ENCODE data around the gene TUFT1. TPM values are rescaled to one million over a fixed set of nuclear protein-coding genes. Genes with fewer than 3 reads are reported as not detected.

The TUFT1 gene
- total RNA-seq, 1 donor, result 16.3 TPM

DNA sequence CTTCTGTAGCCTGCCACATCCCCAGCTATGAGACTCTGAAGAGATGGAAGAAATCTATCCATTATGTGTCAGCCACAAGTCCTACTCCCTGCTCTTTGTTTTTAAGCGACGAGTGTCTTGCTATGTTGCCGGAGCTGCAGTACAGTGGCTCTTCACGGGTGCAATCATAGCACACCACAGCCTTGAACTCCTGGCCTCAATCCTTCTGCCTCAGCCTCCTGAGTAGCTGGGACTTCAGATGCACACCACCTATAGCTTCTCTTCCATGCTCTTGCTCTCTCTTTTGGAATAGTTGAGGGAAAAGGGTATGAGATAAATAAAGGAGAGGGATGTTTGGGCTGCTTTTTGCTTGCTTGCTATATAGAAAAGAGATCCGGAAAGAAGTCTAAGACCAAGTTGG lies 1.6 kb downstream of the TUFT1 start:
- H3K79me2 ChIP-seq (ENCODE audit: insufficient read depth, low read length), result peaks cover 30% of the 10 kb centered on the region
- peaks cover 56% of the 10 kb centered on the region for H3K4me1 ChIP-seq (ENCODE audit: insufficient read depth, low read length)

DNA sequence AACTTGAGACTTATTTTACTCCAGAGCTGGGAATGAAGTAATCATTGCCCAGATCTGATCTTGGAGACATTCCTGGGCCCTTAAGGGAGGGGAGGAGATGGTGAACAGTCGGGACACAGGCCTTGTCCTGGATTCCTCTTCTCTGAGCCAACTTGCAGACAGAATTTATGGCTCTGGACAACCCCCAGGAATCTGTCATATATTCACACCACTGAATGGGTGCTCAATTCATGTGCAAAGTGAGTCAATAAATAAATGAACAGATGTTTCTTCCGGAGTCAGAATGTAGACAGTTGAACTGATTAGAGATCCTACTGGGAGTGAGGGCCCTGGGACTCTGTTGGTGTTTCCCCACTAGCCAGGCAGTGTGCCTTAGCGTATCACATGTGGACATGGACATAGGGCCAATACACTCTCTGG lies 2.6 kb downstream of the TUFT1 start:
- Histone ChIP-seq H3K79me2 (ENCODE audit: insufficient read depth, low read length) (peaks cover 33% of the 10 kb centered on the region), H3K9me3 (ENCODE audit: low read depth, low read length) (no peaks in the 10 kb centered on the region), H3K4me1 (ENCODE audit: insufficient read depth, low read length) (peaks cover 56% of the 10 kb centered on the region), H3K36me3 (ENCODE audit: insufficient read depth, low read length) (no peaks in the 10 kb centered on the region), H3K4me2 (ENCODE audit: insufficient read depth, low read length) (peak overlapping the region; percentile 87), H3K27me3 (ENCODE audit: insufficient read depth, low read length) (no peaks in the 10 kb centered on the region), H3K4me3 (ENCODE audit: insufficient read depth, low read length) (peak overlapping the region; percentile 15), H2AFZ (ENCODE audit: low read length) (no peak overlapping the region), H4K20me1 (ENCODE audit: insufficient read depth, low read length) (peaks cover 3% of the 10 kb centered on the region), H3K27ac (ENCODE audit: low read depth, low read length) (peak overlapping the region; percentile 60)
- TF ChIP-seq, protein P1, sequence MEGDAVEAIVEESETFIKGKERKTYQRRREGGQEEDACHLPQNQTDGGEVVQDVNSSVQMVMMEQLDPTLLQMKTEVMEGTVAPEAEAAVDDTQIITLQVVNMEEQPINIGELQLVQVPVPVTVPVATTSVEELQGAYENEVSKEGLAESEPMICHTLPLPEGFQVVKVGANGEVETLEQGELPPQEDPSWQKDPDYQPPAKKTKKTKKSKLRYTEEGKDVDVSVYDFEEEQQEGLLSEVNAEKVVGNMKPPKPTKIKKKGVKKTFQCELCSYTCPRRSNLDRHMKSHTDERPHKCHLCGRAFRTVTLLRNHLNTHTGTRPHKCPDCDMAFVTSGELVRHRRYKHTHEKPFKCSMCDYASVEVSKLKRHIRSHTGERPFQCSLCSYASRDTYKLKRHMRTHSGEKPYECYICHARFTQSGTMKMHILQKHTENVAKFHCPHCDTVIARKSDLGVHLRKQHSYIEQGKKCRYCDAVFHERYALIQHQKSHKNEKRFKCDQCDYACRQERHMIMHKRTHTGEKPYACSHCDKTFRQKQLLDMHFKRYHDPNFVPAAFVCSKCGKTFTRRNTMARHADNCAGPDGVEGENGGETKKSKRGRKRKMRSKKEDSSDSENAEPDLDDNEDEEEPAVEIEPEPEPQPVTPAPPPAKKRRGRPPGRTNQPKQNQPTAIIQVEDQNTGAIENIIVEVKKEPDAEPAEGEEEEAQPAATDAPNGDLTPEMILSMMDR (IDR thresholded peaks at IDR 0.05; ENCODE audit: extremely low read depth, low read depth, low read length), result no peak
- DNase-seq (ENCODE audit: insufficient read length, low spot score, missing footprints), result peak; percentile 86

More for the DNA sequence above, 1.6 kb downstream of the TUFT1 start:
- Histone ChIP-seq H3K27me3 (ENCODE audit: insufficient read depth, low read length) (no peaks in the 10 kb centered on the region), H3K27ac (ENCODE audit: low read depth, low read length) (peak overlapping the region; percentile 79), H3K9me3 (ENCODE audit: low read depth, low read length) (no peaks in the 10 kb centered on the region), H3K36me3 (ENCODE audit: insufficient read depth, low read length) (no peaks in the 10 kb centered on the region), H3K4me3 (ENCODE audit: insufficient read depth, low read length) (peak overlapping the region; percentile 86), H3K4me2 (ENCODE audit: insufficient read depth, low read length) (peak overlapping the region; percentile 87), H2AFZ (ENCODE audit: low read length) (no peak overlapping the region), H4K20me1 (ENCODE audit: insufficient read depth, low read length) (peaks cover 3% of the 10 kb centered on the region)
- TF ChIP-seq, protein P1 (IDR thresholded peaks at IDR 0.05; ENCODE audit: extremely low read depth, low read depth, low read length), result no peak
- DNase-seq (ENCODE audit: insufficient read length, low spot score, missing footprints), result no peak

DNA sequence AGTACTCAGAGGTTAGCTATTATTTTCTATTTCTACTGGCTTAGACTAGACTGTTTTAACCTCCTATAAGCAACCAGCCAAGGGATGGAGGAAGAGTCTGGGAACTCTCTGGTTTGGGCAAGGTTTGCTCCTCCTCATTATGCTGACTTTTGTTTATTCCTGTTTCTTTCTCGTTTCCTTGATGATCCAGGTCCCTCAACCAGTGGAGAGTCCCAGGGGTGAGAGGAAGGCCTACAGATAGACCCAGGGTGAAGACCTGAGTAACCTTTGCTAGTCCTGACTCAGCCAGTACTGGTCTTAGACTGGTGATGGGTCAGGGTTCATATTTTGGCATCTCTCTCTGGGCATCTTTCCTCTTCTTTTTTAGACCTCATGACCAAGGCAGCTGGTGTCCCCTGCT lies 5.4 kb downstream of the TUFT1 start:
- Histone ChIP-seq H3K4me1 (ENCODE audit: insufficient read depth, low read length) (peaks cover 62% of the 10 kb centered on the region), H3K27me3 (ENCODE audit: insufficient read depth, low read length) (no peaks in the 10 kb centered on the region), H3K79me2 (ENCODE audit: insufficient read depth, low read length) (peaks cover 44% of the 10 kb centered on the region), H3K27ac (ENCODE audit: low read depth, low read length) (peak overlapping the region; percentile 5), H3K9me3 (ENCODE audit: low read depth, low read length) (no peaks in the 10 kb centered on the region), H3K36me3 (ENCODE audit: insufficient read depth, low read length) (no peaks in the 10 kb centered on the region), H4K20me1 (ENCODE audit: insufficient read depth, low read length) (peaks cover 13% of the 10 kb centered on the region), H3K4me2 (ENCODE audit: insufficient read depth, low read length) (no peak overlapping the region), H2AFZ (ENCODE audit: low read length) (no peak overlapping the region), H3K4me3 (ENCODE audit: insufficient read depth, low read length) (no peak overlapping the region)
- no peak for DNase-seq (ENCODE audit: insufficient read length, low spot score, missing footprints)
- TF ChIP-seq, protein P1 (IDR thresholded peaks at IDR 0.05; ENCODE audit: extremely low read depth, low read depth, low read length), result no peak

DNA sequence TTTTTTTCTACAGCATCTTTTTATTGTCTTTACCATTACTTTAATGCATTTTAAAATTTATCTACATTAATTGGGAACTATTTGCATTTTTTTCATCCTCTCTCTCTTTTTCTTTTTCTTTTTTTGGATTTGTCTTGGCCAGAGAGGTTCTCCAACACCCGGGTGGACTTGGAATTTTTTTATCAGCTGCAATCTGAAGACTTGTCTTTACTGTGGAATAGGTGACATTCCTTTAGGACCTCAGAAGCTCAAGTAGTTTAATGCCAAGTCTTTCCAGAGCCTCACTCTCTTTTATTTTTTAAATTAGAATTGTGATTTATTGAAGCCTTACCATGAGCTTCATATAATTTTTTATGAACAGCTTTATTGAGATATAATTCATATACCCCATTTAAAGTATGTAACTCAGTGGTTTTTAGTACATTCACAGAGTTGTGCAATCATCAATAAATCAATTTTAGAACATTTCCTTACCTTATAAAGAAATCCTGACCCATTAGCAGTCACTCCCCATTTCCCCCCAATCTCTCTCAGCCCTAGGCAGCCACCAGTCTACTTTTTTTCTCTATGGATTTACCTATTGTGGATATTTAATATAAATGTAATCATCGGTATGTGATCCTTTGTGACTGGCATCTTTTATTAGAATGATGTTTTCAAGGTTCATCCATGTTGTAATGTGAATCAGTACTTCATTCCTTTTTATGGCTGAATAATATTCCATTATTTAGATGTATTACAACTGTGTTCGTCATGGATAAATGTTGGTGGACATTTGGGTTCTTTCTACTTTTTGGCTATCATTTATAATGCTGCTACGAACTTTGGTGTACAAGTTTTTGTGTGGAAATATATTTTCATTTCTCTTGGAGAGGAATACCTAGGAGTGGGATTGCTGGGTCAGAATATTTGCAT lies 6.2 kb downstream of the TUFT1 start:
- Histone ChIP-seq H3K4me1 (ENCODE audit: insufficient read depth, low read length) (peaks cover 59% of the 10 kb centered on the region), H2AFZ (ENCODE audit: low read length) (no peak overlapping the region), H3K27me3 (ENCODE audit: insufficient read depth, low read length) (no peaks in the 10 kb centered on the region), H4K20me1 (ENCODE audit: insufficient read depth, low read length) (peaks cover 15% of the 10 kb centered on the region), H3K79me2 (ENCODE audit: insufficient read depth, low read length) (peaks cover 43% of the 10 kb centered on the region), H3K27ac (ENCODE audit: low read depth, low read length) (peak overlapping the region; percentile 65), H3K4me2 (ENCODE audit: insufficient read depth, low read length) (peak overlapping the region; percentile 70), H3K4me3 (ENCODE audit: insufficient read depth, low read length) (no peak overlapping the region), H3K36me3 (ENCODE audit: insufficient read depth, low read length) (no peaks in the 10 kb centered on the region), H3K9me3 (ENCODE audit: low read depth, low read length) (no peaks in the 10 kb centered on the region)
- TF ChIP-seq, protein P1 (IDR thresholded peaks at IDR 0.05; ENCODE audit: extremely low read depth, low read depth, low read length), result no peak
- DNase-seq (ENCODE audit: insufficient read length, low spot score, missing footprints), result no peak
